Endothelial cell of umbilical vein (primary cell): ENCODE data around the gene ZBTB7C. TPM values are rescaled to one million over a fixed set of nuclear protein-coding genes. Genes with fewer than 3 reads are reported as not detected.

Source experiments
- BruUV-seq: library from RNA; stranded (reverse); fragments of 400-500 nt; replicated peaks from 2 replicates; lab custom pipeline; 2021; lab: Mats Ljungman, UMichigan
- CTCF ChIA-PET: fragments of 300-600, 350-600 bp; sonication (Branson Sonifier 250); formaldehyde crosslinking; loops from one replicate; lab custom pipeline; 2021; ENCODE audit warnings: antibody characterized with exemption, inconsistent platforms; lab: Charles Lee
- POLR2A ChIA-PET: fragments of 300-600, 350-600 bp; sonication (Branson Sonifier 250); formaldehyde crosslinking; loops from one replicate; lab custom pipeline; 2021; ENCODE audit warnings: antibody characterized with exemption, inconsistent platforms; lab: Charles Lee
- DNase-seq: peaks from one replicate; pipeline ENCODE4 v3.0.0-alpha.2; 2011; ENCODE audit warnings: low read depth, low spot score
- FAIRE-seq: peaks from 2 replicates; lab custom pipeline; 2011; peaks lifted over from hg19 to GRCh38; lab: Jason Lieb, UNC
- H2AFZ ChIP-seq: 2 replicates; pipeline ENCODE4 v1.6.0; 2012; ENCODE audit warnings: low read depth, low read length, control low read depth, inconsistent platforms
- H3K27ac ChIP-seq: 2 replicates; pipeline ENCODE4 v1.5.1; 2011; ENCODE audit warnings: low read depth, mild to moderate bottlenecking, control low read depth, low read length, moderate library complexity; ENCODE audit not compliant: insufficient read depth
- H3K27me3 ChIP-seq, 2 experiments: 2 replicates each; pipeline versions ENCODE4 v1.6.0 to v1.6.1; 2011; ENCODE audit warnings: low read length in 2 of 2, mixed read lengths in 1 of 2; ENCODE audit not compliant: control insufficient read depth in 2 of 2, insufficient read depth in 2 of 2
- H3K36me3 ChIP-seq, 2 experiments: 2 replicates in 1 of 2; 3 replicates in 1 of 2; pipeline ENCODE4 v1.5.1; 2011; ENCODE audit warnings: low read length in 2 of 2, mild to moderate bottlenecking in 1 of 2, moderate library complexity in 1 of 2; ENCODE audit not compliant: control insufficient read depth in 2 of 2, insufficient read depth in 2 of 2; ENCODE audit errors: extremely low read depth in 1 of 2
- H3K4me1 ChIP-seq: 3 replicates; pipeline ENCODE4 v1.5.1; 2011; ENCODE audit warnings: mild to moderate bottlenecking, low read length; ENCODE audit not compliant: control insufficient read depth, insufficient read depth; ENCODE audit errors: extremely low read depth
- H3K4me2 ChIP-seq: 2 replicates; pipeline ENCODE4 v1.6.1; 2011; ENCODE audit warnings: low read length, control low read depth, mixed read lengths; ENCODE audit not compliant: insufficient read depth
- H3K4me3 ChIP-seq, 3 experiments: fragments of 200-600 bp in 1 of 3; sonication (generic), shearing (Covaris generic) in 1 of 3; replicated peaks in 1 of 3; 2 replicates each; pipeline ENCODE4 v1.5.1; 2011 to 2016; ENCODE audit warnings: control low read depth in 3 of 3, low read length in 3 of 3, mild to moderate bottlenecking in 2 of 3, inconsistent platforms in 1 of 3, low read depth in 1 of 3, moderate library complexity in 1 of 3; ENCODE audit not compliant: insufficient read depth in 1 of 3
- H3K79me2 ChIP-seq: 2 replicates; pipeline ENCODE4 v1.6.0; 2012; ENCODE audit warnings: low read length, inconsistent platforms; ENCODE audit not compliant: control insufficient read depth, insufficient read depth
- H3K9ac ChIP-seq: replicated peaks from 2 replicates; pipeline ENCODE3; 2011; ENCODE audit warnings: low read length, control low read depth; ENCODE audit not compliant: insufficient read depth; ENCODE audit errors: extremely low read depth
- H3K9me1 ChIP-seq: replicated peaks from 3 replicates; pipeline ENCODE4 v1.6.0; 2011; ENCODE audit warnings: mild to moderate bottlenecking, low read length; ENCODE audit not compliant: control insufficient read depth, insufficient read depth; ENCODE audit errors: extremely low read depth
- H3K9me3 ChIP-seq: replicated peaks from 2 replicates; pipeline ENCODE4 v1.5.1; 2012; ENCODE audit warnings: low read length, inconsistent platforms; ENCODE audit not compliant: control insufficient read depth, insufficient read depth
- H4K20me1 ChIP-seq: replicated peaks from 2 replicates; pipeline ENCODE3; 2011; ENCODE audit warnings: mild to moderate bottlenecking, low read length; ENCODE audit not compliant: control insufficient read depth, insufficient read depth; ENCODE audit errors: extremely low read depth
- EZH2 ChIP-seq: IDR thresholded peaks from 2 replicates; pipeline ENCODE4 v1.6.1; 2012; ENCODE audit warnings: borderline replicate concordance, low read depth, mild to moderate bottlenecking, moderate library complexity, low read length, inconsistent platforms; ENCODE audit not compliant: severe bottlenecking
- FOS ChIP-seq: IDR thresholded peaks from 2 replicates; pipeline ENCODE4 v1.6.1; 2011; ENCODE audit warnings: mild to moderate bottlenecking, low read length, moderate library complexity, borderline replicate concordance; ENCODE audit not compliant: insufficient read depth
- GATA2 ChIP-seq: IDR thresholded peaks from 2 replicates; pipeline ENCODE4 v1.7.0; 2011; ENCODE audit warnings: low read depth, mild to moderate bottlenecking, moderate library complexity, mixed read lengths, low read length; ENCODE audit not compliant: insufficient read length, insufficient read depth
- JUN ChIP-seq: IDR thresholded peaks from 2 replicates; pipeline ENCODE4 v1.6.1; 2011; ENCODE audit warnings: borderline replicate concordance, low read depth; ENCODE audit not compliant: insufficient read length, insufficient read depth
- MYC ChIP-seq: IDR thresholded peaks from one replicate; pipeline ENCODE4 v1.6.1; 2011; ENCODE audit warnings: mild to moderate bottlenecking, low read depth, low read length
- POLR2A ChIP-seq: IDR thresholded peaks from 2 replicates; pipeline ENCODE4 v1.6.1; 2012; ENCODE audit warnings: low read depth, mild to moderate bottlenecking, control low read depth, low read length
- POLR2AphosphoS5 ChIP-seq: IDR thresholded peaks from 2 replicates; pipeline ENCODE4 v1.6.1; 2012; ENCODE audit warnings: low read depth, mild to moderate bottlenecking, control low read depth, low read length, moderate library complexity; ENCODE audit not compliant: insufficient read depth
- dilution Hi-C: fragments of 300-500 bp; cut with MboI; formaldehyde crosslinking; loops from one replicate; pipeline ENCODE4 v1.15.0; 2019; ENCODE audit warnings: low sequenced_read_pairs; ENCODE audit not compliant: extremely low pct_ligation_motif_present
- intact Hi-C: fragments of 100-400 bp; cut with micrococcal nuclease; formaldehyde crosslinking; loops from one replicate; pipeline ENCODE4 v1.10.0; 2022
- polyA plus RNA-seq, 4 experiments: library from polyadenylated mRNA; depleted of rRNA in 3 of 4; stranded (reverse) in 3 of 4; unstranded in 1 of 4; fragments of >200 nt; gene quantifications; 2 replicates each; pipeline versions ENCODE4 v1.2.1 to v1.2.3, GENCODE V29; 2011 to 2012; ENCODE audit warnings: missing spikeins in 1 of 4
- total RNA-seq: library from RNA; stranded (reverse); gene quantifications from 2 replicates; pipeline ENCODE4 v1.2.3, GENCODE V29; 2021
- TF ChIP-seq, protein P1 (sequence below): IDR thresholded peaks from 2 replicates; pipeline ENCODE4 v1.6.1; 2011; ENCODE audit not compliant: insufficient read depth, insufficient read length
- TF ChIP-seq, protein P2 (sequence below), 2 donors: IDR thresholded peaks; 1 replicate in 1 of 2; 2 replicates in 1 of 2; pipeline ENCODE4 v1.5.1; 2011; ENCODE audit warnings: low read length in 2 of 2, mild to moderate bottlenecking in 2 of 2, moderate library complexity in 2 of 2, control low read depth in 1 of 2, inconsistent platforms in 1 of 2, low read depth in 1 of 2; ENCODE audit not compliant: insufficient read depth in 1 of 2; ENCODE audit errors: extremely low read depth in 1 of 2

ZBTB7C gene
- total and polyA plus RNA-seq, 2 donors (not counting 3 experiments of a cell fraction or from before 2014, with no cell fraction given) = not detected

DNA sequence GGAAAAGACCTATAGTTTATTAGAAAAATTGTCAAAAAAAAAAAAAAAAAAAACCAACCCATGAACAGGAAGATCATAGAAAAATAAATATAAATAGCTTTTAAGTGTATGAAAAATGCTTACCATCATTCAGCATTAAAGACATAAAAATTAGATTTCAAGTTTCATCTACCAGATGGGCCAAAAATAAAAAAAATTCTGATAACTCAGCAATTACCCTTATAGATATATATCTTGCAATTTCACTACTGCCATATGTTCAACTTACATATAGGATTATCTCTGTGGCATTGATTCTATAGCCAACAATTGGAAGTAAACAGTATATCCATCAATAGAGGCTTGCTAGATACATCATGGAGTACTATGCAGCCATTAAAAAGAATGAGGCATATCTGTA lies 352.2 kb downstream of the ZBTB7C start:
- no TSS peak for BruUV-seq
- Histone ChIP-seq H3K4me3 (no peak overlapping the region), H3K27me3 (peaks cover 0 to 9% of the 10 kb centered on the region in 2 experiments), H3K4me1 (no peaks in the 10 kb centered on the region), H2AFZ (no peak overlapping the region), H3K4me2 (no peak overlapping the region), H3K9me1 (no peaks in the 10 kb centered on the region), H3K79me2 (no peaks in the 10 kb centered on the region), H4K20me1 (no peaks in the 10 kb centered on the region), H3K9me3 (no peaks in the 10 kb centered on the region), H3K36me3 (no peaks in the 10 kb centered on the region), H3K27ac (no peak overlapping the region), H3K9ac (no peak overlapping the region)
- DNase-seq (no peak), FAIRE-seq (no peak)
- intact Hi-C loops = no loop called here
- TF ChIP-seq FOS (no peak), GATA2 (no peak), JUN (no peak), MYC (no peak), EZH2 (no peak), POLR2A (no peak), POLR2AphosphoS5 (no peak)
- TF ChIP-seq, protein P1, sequence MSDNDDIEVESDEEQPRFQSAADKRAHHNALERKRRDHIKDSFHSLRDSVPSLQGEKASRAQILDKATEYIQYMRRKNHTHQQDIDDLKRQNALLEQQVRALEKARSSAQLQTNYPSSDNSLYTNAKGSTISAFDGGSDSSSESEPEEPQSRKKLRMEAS = no peak
- TF ChIP-seq, protein P2, sequence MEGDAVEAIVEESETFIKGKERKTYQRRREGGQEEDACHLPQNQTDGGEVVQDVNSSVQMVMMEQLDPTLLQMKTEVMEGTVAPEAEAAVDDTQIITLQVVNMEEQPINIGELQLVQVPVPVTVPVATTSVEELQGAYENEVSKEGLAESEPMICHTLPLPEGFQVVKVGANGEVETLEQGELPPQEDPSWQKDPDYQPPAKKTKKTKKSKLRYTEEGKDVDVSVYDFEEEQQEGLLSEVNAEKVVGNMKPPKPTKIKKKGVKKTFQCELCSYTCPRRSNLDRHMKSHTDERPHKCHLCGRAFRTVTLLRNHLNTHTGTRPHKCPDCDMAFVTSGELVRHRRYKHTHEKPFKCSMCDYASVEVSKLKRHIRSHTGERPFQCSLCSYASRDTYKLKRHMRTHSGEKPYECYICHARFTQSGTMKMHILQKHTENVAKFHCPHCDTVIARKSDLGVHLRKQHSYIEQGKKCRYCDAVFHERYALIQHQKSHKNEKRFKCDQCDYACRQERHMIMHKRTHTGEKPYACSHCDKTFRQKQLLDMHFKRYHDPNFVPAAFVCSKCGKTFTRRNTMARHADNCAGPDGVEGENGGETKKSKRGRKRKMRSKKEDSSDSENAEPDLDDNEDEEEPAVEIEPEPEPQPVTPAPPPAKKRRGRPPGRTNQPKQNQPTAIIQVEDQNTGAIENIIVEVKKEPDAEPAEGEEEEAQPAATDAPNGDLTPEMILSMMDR (IDR thresholded peaks at IDR 0.05; ENCODE audit: extremely low read depth in 1 of 2, insufficient read depth in 1 of 2, low read depth in 1 of 2, low read length in 2 of 2) = no peak
- ChIA-PET POLR2A (no interaction called here), CTCF (no interaction called here)
- dilution Hi-C loops = no loop called here
